ENCODE measurements around the gene UNC5C. TPM values are rescaled to one million over a fixed set of nuclear protein-coding genes. Genes with fewer than 3 reads are reported as not detected.
A peak's percentile ranks its signal among the peaks of the same experiment; 100 is the strongest.

Gene UNC5C
- 7.1 TPM for polyA plus RNA-seq (2013, experiment 1 of 4)
- polyA plus RNA-seq (2013, experiment 2 of 4), result 5.0 TPM
- polyA plus RNA-seq (2013, experiment 3 of 4), result 6.3 TPM
- polyA plus RNA-seq (2013, experiment 4 of 4), result 6.0 TPM

- 0% methylated on average over 37 of the region's 37 CpGs for WGBS, 2 experiments
- Histone ChIP-seq H3K36me3 (ENCODE audit: control insufficient read depth, insufficient read depth, low read length) (no peaks in the 10 kb centered on the region), H3K4me1 (ENCODE audit: control insufficient read depth, insufficient read depth, low read length) (peaks cover 17% of the 10 kb centered on the region), H3K9me3 (ENCODE audit: control insufficient read depth, low read length) (no peaks in the 10 kb centered on the region), H3K27me3 (ENCODE audit: control insufficient read depth, insufficient read depth, low read length, poor library complexity, severe bottlenecking) (peaks cover 53% of the 10 kb centered on the region), H3K4me3 (ENCODE audit: insufficient read depth, low read depth, low read length) (peak within 1 kb of the TSS; percentile 65), H3K27ac (ENCODE audit: insufficient read depth, low read depth, low read length, poor library complexity, severe bottlenecking) (no peak within 1 kb of the TSS)
Measured at GRCh38 chr4:95548738-95549245, at the start of gene UNC5C. Gene UNC5C (minus strand): TSS chr4:95548973.

DNA sequence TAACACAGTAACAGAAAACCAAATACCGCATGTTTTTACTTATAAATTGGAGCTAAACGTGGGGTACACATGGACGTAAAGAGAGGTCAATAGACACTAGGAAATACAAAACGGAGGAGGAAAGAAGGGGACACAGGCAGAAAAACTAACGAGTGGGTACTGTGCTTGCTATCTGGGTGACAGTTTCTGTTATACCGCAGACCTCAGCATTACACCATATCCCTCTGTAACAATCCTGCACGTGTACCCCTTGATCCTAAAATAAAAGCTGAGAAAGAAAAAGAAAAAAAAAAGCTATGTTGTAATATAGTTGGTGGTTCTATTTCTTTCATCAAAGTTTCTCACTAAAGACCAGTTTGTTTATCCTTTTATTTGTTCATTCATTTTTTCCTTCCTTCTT is 47.9 kb upstream of the UNC5C start:
- Histone ChIP-seq H3K36me3 (ENCODE audit: control insufficient read depth, insufficient read depth, low read length) (no peaks in the 10 kb centered on the region), H3K9me3 (ENCODE audit: control insufficient read depth, low read length) (no peaks in the 10 kb centered on the region), H3K4me1 (ENCODE audit: control insufficient read depth, insufficient read depth, low read length) (no peaks in the 10 kb centered on the region), H3K4me3 (ENCODE audit: insufficient read depth, low read depth, low read length) (no peak overlapping the region), H3K27me3 (ENCODE audit: control insufficient read depth, insufficient read depth, low read length, poor library complexity, severe bottlenecking) (no peaks in the 10 kb centered on the region), H3K27ac (ENCODE audit: insufficient read depth, low read depth, low read length, poor library complexity, severe bottlenecking) (no peak overlapping the region)
- 93 to 98% methylated on average over 5 to 6 of the region's 7 CpGs for WGBS, 2 experiments

GRCh38 chr4:95594629-95595028 is 45.9 kb upstream of the UNC5C start:
- Histone ChIP-seq H3K27me3 (ENCODE audit: control insufficient read depth, insufficient read depth, low read length, poor library complexity, severe bottlenecking) (no peaks in the 10 kb centered on the region), H3K4me3 (ENCODE audit: insufficient read depth, low read depth, low read length) (no peak overlapping the region), H3K27ac (ENCODE audit: insufficient read depth, low read depth, low read length, poor library complexity, severe bottlenecking) (no peak overlapping the region), H3K36me3 (ENCODE audit: control insufficient read depth, insufficient read depth, low read length) (no peaks in the 10 kb centered on the region), H3K4me1 (ENCODE audit: control insufficient read depth, insufficient read depth, low read length) (no peaks in the 10 kb centered on the region), H3K9me3 (ENCODE audit: control insufficient read depth, low read length) (no peaks in the 10 kb centered on the region)
- no CpG with 5 or more reads among the region's 1 CpG for WGBS, 2 experiments

- WGBS, 2 experiments, result 100% methylated on average over 1 of the region's 1 CpG; no CpG with 5 or more reads in 1 of the 2 experiments
- H3K4me1 ChIP-seq (ENCODE audit: control insufficient read depth, insufficient read depth, low read length), result no peaks in the 10 kb centered on the region
- H3K4me3 ChIP-seq (ENCODE audit: insufficient read depth, low read depth, low read length), result no peak overlapping the region
- no peaks in the 10 kb centered on the region for H3K27me3 ChIP-seq (ENCODE audit: control insufficient read depth, insufficient read depth, low read length, poor library complexity, severe bottlenecking)
- H3K36me3 ChIP-seq (ENCODE audit: control insufficient read depth, insufficient read depth, low read length), result no peaks in the 10 kb centered on the region
- no peaks in the 10 kb centered on the region for H3K9me3 ChIP-seq (ENCODE audit: control insufficient read depth, low read length)
- H3K27ac ChIP-seq (ENCODE audit: insufficient read depth, low read depth, low read length, poor library complexity, severe bottlenecking), result no peak overlapping the region
Measured at GRCh38 chr4:95594013-95594412, 45.2 kb upstream of the UNC5C start.

GRCh38 chr4:95591278-95591677 is 42.5 kb upstream of the UNC5C start:
- no peaks in the 10 kb centered on the region for H3K9me3 ChIP-seq (ENCODE audit: control insufficient read depth, low read length)
- WGBS, 2 experiments, result 84 to 92% methylated on average over 4 to 5 of the region's 5 CpGs
- no peak overlapping the region for H3K27ac ChIP-seq (ENCODE audit: insufficient read depth, low read depth, low read length, poor library complexity, severe bottlenecking)
- no peaks in the 10 kb centered on the region for H3K36me3 ChIP-seq (ENCODE audit: control insufficient read depth, insufficient read depth, low read length)
- no peaks in the 10 kb centered on the region for H3K27me3 ChIP-seq (ENCODE audit: control insufficient read depth, insufficient read depth, low read length, poor library complexity, severe bottlenecking)
- no peak overlapping the region for H3K4me3 ChIP-seq (ENCODE audit: insufficient read depth, low read depth, low read length)
- no peaks in the 10 kb centered on the region for H3K4me1 ChIP-seq (ENCODE audit: control insufficient read depth, insufficient read depth, low read length)

GRCh38 chr4:95590615-95591014 is 41.8 kb upstream of the UNC5C start:
- Histone ChIP-seq H3K4me1 (ENCODE audit: control insufficient read depth, insufficient read depth, low read length) (no peaks in the 10 kb centered on the region), H3K4me3 (ENCODE audit: insufficient read depth, low read depth, low read length) (no peak overlapping the region), H3K27me3 (ENCODE audit: control insufficient read depth, insufficient read depth, low read length, poor library complexity, severe bottlenecking) (no peaks in the 10 kb centered on the region), H3K9me3 (ENCODE audit: control insufficient read depth, low read length) (no peaks in the 10 kb centered on the region), H3K27ac (ENCODE audit: insufficient read depth, low read depth, low read length, poor library complexity, severe bottlenecking) (no peak overlapping the region), H3K36me3 (ENCODE audit: control insufficient read depth, insufficient read depth, low read length) (no peaks in the 10 kb centered on the region)
- WGBS, 2 experiments, result no CpG with 5 or more reads among the region's 1 CpG

GRCh38 chr4:95585016-95585695 is 36.4 kb upstream of the UNC5C start:
- Histone ChIP-seq H3K4me1 (ENCODE audit: control insufficient read depth, insufficient read depth, low read length) (peaks cover 6% of the 10 kb centered on the region), H3K27ac (ENCODE audit: insufficient read depth, low read depth, low read length, poor library complexity, severe bottlenecking) (no peak overlapping the region), H3K9me3 (ENCODE audit: control insufficient read depth, low read length) (no peaks in the 10 kb centered on the region), H3K36me3 (ENCODE audit: control insufficient read depth, insufficient read depth, low read length) (no peaks in the 10 kb centered on the region), H3K27me3 (ENCODE audit: control insufficient read depth, insufficient read depth, low read length, poor library complexity, severe bottlenecking) (no peaks in the 10 kb centered on the region), H3K4me3 (ENCODE audit: insufficient read depth, low read depth, low read length) (no peak overlapping the region)
- WGBS, 2 experiments, result 68 to 73% methylated on average over 5 of the region's 5 CpGs

- no peak overlapping the region for H3K4me3 ChIP-seq (ENCODE audit: insufficient read depth, low read depth, low read length)
- peaks cover 9% of the 10 kb centered on the region for H3K4me1 ChIP-seq (ENCODE audit: control insufficient read depth, insufficient read depth, low read length)
- H3K27ac ChIP-seq (ENCODE audit: insufficient read depth, low read depth, low read length, poor library complexity, severe bottlenecking), result no peak overlapping the region
- H3K27me3 ChIP-seq (ENCODE audit: control insufficient read depth, insufficient read depth, low read length, poor library complexity, severe bottlenecking), result no peaks in the 10 kb centered on the region
- no peaks in the 10 kb centered on the region for H3K9me3 ChIP-seq (ENCODE audit: control insufficient read depth, low read length)
- 56 to 57% methylated on average over 8 of the region's 8 CpGs for WGBS, 2 experiments
- no peaks in the 10 kb centered on the region for H3K36me3 ChIP-seq (ENCODE audit: control insufficient read depth, insufficient read depth, low read length)
Measured at GRCh38 chr4:95580226-95580625, 31.5 kb upstream of the UNC5C start.

DNA sequence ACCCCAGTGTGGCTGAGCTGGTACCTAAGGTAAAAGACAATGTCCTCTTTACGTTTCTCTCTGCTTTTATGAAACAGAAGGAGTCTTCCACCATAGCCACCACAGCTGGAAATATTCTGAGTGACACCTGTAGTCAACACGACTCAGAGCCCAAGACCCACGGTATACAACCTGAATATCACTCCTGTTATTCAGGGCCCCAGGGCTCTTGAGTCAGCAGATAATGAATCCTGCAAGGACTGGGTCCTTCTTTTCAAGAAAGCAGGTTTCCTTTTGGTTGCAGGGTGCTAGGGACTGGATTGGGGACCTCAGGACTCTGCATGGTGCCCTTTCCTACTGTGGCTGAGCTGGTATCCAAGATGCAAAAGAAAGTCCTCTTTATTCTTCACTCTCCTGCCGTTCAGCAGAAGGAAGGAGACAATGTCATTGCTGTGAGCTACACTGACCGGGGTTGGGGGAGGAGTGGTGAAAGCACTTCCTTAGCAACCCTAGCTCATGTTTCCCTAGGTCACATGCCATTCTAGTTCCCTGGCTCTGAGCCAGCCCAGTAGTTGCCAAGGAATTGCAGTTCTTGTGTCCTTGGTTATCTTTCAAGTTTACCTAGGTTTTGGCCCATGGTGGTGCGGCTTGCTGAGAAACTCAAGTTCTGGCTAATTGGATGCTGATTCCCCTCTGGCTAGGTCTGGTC is 23.7 kb upstream of the UNC5C start:
- H3K27me3 ChIP-seq (ENCODE audit: control insufficient read depth, insufficient read depth, low read length, poor library complexity, severe bottlenecking), result no peaks in the 10 kb centered on the region
- H3K36me3 ChIP-seq (ENCODE audit: control insufficient read depth, insufficient read depth, low read length), result no peaks in the 10 kb centered on the region
- H3K27ac ChIP-seq (ENCODE audit: insufficient read depth, low read depth, low read length, poor library complexity, severe bottlenecking), result no peak overlapping the region
- H3K4me1 ChIP-seq (ENCODE audit: control insufficient read depth, insufficient read depth, low read length), result no peaks in the 10 kb centered on the region
- H3K4me3 ChIP-seq (ENCODE audit: insufficient read depth, low read depth, low read length), result no peak overlapping the region
- H3K9me3 ChIP-seq (ENCODE audit: control insufficient read depth, low read length), result no peaks in the 10 kb centered on the region
- WGBS, 2 experiments, result 78 to 84% methylated on average over 6 of the region's 6 CpGs

DNA sequence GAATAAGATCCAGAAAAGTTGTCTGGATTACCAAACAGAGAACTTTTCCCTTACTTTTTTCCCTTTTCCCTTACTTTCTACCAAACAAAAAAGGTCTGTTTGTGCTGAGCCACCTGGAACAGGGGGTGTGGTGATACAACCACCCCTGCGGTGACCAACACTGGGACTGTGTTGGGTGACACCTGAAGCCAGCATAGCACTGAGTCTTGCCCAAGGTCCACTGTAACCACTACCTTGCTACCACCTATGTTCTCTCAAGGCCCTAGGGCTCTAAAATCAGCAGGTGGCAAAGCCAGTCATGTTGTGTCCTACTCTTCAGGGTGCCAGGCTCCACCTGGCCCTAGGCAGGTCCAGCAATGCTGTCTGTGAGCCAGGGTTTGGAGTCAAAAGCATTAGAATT is 22.8 kb upstream of the UNC5C start:
- H3K27ac ChIP-seq (ENCODE audit: insufficient read depth, low read depth, low read length, poor library complexity, severe bottlenecking), result no peak overlapping the region
- 94 to 100% methylated on average over 1 of the region's 1 CpG for WGBS, 2 experiments

More for the DNA sequence above, 22.8 kb upstream of the UNC5C start:
- Histone ChIP-seq H3K27me3 (ENCODE audit: control insufficient read depth, insufficient read depth, low read length, poor library complexity, severe bottlenecking) (no peaks in the 10 kb centered on the region), H3K4me3 (ENCODE audit: insufficient read depth, low read depth, low read length) (no peak overlapping the region), H3K36me3 (ENCODE audit: control insufficient read depth, insufficient read depth, low read length) (no peaks in the 10 kb centered on the region), H3K9me3 (ENCODE audit: control insufficient read depth, low read length) (no peaks in the 10 kb centered on the region), H3K4me1 (ENCODE audit: control insufficient read depth, insufficient read depth, low read length) (no peaks in the 10 kb centered on the region)

Measured in ectodermal cell (in vitro differentiated cells).